Measurements from ENCODE around the gene SWAP70.
A peak's percentile ranks its signal among the peaks of the same experiment; 100 is the strongest.

SWAP70 gene

DNA sequence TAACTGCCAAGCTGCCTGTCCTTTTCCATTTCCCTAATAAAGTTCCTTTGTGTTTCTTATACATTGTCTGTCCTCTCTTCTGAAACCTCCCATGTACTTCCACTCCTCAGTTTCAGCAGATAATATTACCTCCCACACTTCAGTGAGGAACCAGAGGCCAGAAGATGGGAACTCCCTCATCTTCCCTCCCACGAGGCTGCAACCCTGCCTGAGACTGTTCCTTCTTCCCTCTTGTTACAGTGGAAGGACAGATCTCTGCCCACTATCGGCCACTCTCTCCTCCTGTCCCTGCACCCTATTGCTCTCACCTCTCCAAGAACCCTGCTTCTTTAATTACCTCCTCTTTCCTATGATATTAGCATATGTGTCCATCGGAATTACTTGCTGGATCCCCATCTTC lies 38.1 kb upstream of the SWAP70 start:
- Histone ChIP-seq H3K9ac (ENCODE audit: low read depth, low read length) (no peak overlapping the region), H3K4me3 (ENCODE audit: low read length) (no peak overlapping the region), H3K27me3 (ENCODE audit: insufficient read depth, low read length) (no peaks in the 10 kb centered on the region), H3K27ac (ENCODE audit: low read depth, low read length) (peak overlapping the region; percentile 97; the same call in 1 of the 2 replicates), H3K9me3 (ENCODE audit: insufficient read depth, low read depth, low read length) (no peaks in the 10 kb centered on the region), H3K36me3 (ENCODE audit: insufficient read depth, low read length) (no peaks in the 10 kb centered on the region), H3K4me1 (ENCODE audit: insufficient read depth, low read length) (peaks cover 39% of the 10 kb centered on the region)
- WGBS: 69% methylated on average over 3 of the region's 3 CpGs

DNA sequence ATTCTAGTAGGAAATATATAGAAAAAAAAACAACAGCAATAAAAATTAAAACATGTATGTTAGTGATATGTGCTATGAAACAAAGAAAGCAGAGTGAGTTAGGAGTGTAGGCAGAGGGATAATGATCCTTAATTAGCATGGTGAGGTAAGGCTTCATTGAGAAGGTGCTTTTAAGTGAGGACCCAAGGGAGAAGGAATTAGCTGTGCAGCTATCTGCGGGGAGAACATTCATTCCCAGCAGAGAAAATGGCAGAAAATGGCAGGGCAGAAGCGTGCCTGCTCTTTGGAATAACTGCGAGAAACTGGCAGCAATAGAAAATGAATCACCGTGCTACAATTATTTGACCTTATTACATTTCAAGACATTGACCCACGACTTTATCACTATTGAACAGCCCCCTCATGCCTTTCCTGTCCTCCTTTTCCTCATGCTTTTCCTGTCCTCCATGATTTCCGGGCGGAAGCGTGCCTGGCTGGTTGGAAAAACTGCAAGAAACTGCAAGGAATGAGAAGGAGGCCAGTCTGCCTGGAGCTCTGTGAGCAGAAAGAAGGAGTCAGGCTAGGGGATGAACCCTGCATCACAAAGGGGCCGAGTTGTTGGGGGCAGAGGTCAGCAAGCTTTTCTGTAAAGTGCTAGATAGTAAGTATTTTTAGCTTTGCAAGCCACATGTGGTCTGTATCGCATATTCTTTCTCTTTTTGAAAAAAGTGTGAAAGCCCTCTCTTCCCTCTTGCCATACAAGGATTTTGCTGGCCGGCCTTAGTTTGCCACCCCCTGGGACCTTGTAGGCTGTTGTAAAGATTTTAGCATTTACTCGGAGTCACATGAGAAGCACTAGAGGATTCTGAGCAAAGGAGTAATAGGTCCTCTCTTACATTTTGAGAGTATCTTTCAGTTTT lies 37.1 kb upstream of the SWAP70 start:
- H3K27ac ChIP-seq (ENCODE audit: low read depth, low read length): peak overlapping the region; percentile 97
- 17% methylated on average over 12 of the region's 12 CpGs for WGBS

DNA sequence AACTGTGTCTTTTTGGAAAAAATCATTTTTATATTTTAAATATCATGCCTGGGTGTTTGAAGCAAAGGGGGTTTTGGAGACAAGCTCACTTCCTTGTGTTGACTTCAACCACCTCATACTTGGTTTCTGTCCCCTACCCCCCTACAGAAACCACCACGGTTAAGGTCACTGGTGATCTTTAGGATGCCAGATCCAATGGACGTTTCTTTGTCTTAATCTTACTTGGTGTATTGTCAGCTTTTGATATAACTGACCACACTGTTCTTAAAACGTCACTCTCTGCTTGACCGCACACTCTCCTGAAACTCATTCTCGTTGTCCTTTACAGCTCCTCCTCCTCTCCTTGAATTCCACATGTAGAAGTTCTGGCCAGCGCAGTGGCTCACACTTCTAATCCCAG lies 34.8 kb upstream of the SWAP70 start:
- no peaks in the 10 kb centered on the region for H3K9me3 ChIP-seq (ENCODE audit: insufficient read depth, low read depth, low read length)
- H3K4me1 ChIP-seq (ENCODE audit: insufficient read depth, low read length): peaks cover 39% of the 10 kb centered on the region
- H3K27ac ChIP-seq (ENCODE audit: low read depth, low read length): no peak overlapping the region
- no peak overlapping the region for H3K9ac ChIP-seq (ENCODE audit: low read depth, low read length)
- H3K4me3 ChIP-seq (ENCODE audit: low read length): no peak overlapping the region
- H3K36me3 ChIP-seq (ENCODE audit: insufficient read depth, low read length): no peaks in the 10 kb centered on the region
- WGBS: 94% methylated on average over 6 of the region's 6 CpGs
- H3K27me3 ChIP-seq (ENCODE audit: insufficient read depth, low read length): no peaks in the 10 kb centered on the region

More for the DNA sequence above, 37.1 kb upstream of the SWAP70 start:
- Histone ChIP-seq H3K9me3 (ENCODE audit: insufficient read depth, low read depth, low read length) (no peaks in the 10 kb centered on the region), H3K36me3 (ENCODE audit: insufficient read depth, low read length) (no peaks in the 10 kb centered on the region), H3K9ac (ENCODE audit: low read depth, low read length) (peak overlapping the region; percentile 75), H3K4me1 (ENCODE audit: insufficient read depth, low read length) (peaks cover 39% of the 10 kb centered on the region), H3K4me3 (ENCODE audit: low read length) (peak overlapping the region; percentile 22; the same call in 1 of the 2 replicates), H3K27me3 (ENCODE audit: insufficient read depth, low read length) (no peaks in the 10 kb centered on the region)

DNA sequence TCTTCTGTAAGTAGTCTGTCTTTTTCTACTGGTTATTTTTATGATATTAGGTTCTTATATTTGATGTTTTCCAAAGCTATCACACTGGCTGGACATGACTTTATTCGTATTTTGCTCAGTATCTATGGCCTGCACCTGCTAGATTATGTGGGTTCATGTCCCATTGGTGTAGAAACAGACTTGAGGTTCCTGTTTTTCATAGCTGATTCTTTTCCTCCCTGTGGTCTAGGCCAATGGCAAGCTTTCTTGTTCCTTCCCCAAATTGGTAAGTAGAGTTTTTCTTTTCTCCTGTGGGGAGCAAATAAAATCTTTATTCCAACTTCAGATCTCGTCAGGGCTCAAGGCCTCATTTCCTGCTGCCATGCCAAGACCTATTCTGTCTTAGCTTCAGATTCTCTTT lies 30.2 kb upstream of the SWAP70 start:
- H3K36me3 ChIP-seq (ENCODE audit: insufficient read depth, low read length): no peaks in the 10 kb centered on the region
- no peak overlapping the region for H3K27ac ChIP-seq (ENCODE audit: low read depth, low read length)
- H3K9ac ChIP-seq (ENCODE audit: low read depth, low read length): no peak overlapping the region
- H3K9me3 ChIP-seq (ENCODE audit: insufficient read depth, low read depth, low read length): no peaks in the 10 kb centered on the region
- H3K27me3 ChIP-seq (ENCODE audit: insufficient read depth, low read length): no peaks in the 10 kb centered on the region
- peaks cover 3% of the 10 kb centered on the region; the same call in 1 of the 2 replicates for H3K4me1 ChIP-seq (ENCODE audit: insufficient read depth, low read length)
- 99% methylated on average over 2 of the region's 2 CpGs for WGBS
- no peak overlapping the region for H3K4me3 ChIP-seq (ENCODE audit: low read length)

DNA sequence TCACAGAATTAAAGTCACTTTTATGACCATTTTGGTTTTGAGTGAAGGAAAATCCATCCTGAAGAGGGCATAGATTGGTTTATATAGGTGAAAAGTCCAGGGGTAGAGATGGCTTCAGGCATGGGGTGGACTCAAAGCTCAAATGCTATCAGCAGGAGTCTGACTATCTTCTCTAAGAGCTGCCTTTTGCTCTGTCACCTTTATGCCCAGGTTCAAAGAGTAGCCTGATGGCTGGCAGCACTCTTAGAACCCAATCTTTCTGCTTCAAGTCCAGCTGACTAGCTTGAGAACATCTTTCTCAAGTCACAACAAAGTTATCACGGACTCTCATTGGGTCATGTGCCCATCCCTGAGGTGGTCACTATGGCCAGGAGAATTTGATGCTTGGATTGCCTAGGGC lies 27.2 kb upstream of the SWAP70 start:
- no peaks in the 10 kb centered on the region for H3K4me1 ChIP-seq (ENCODE audit: insufficient read depth, low read length)
- no peaks in the 10 kb centered on the region for H3K36me3 ChIP-seq (ENCODE audit: insufficient read depth, low read length)
- H3K4me3 ChIP-seq (ENCODE audit: low read length): no peak overlapping the region
- WGBS: 94% methylated on average over 1 of the region's 1 CpG
- no peak overlapping the region for H3K27ac ChIP-seq (ENCODE audit: low read depth, low read length)
- H3K9me3 ChIP-seq (ENCODE audit: insufficient read depth, low read depth, low read length): no peaks in the 10 kb centered on the region
- no peak overlapping the region for H3K9ac ChIP-seq (ENCODE audit: low read depth, low read length)
- no peaks in the 10 kb centered on the region for H3K27me3 ChIP-seq (ENCODE audit: insufficient read depth, low read length)

DNA sequence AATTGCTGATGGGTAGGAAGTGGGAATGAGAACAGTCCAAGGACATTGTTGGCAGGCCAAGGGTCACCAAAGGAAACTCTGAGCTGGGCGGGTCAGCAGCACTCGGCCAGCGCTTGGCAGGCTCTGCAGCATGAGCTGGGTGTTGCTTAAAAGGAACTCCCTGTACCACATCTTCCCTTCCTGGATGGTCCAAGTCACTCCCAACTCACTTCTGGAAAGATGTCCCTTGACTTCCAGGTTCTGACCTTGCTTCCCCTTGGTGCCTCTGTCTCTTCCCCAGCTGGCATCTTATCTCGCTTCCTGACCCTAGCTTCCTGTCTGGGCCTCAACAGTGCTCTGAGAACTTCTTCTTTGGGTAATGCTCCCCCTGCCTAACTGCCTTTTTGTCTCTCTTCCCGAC lies 24.8 kb upstream of the SWAP70 start:
- Histone ChIP-seq H3K9me3 (ENCODE audit: insufficient read depth, low read depth, low read length) (no peaks in the 10 kb centered on the region), H3K4me3 (ENCODE audit: low read length) (no peak overlapping the region), H3K27ac (ENCODE audit: low read depth, low read length) (no peak overlapping the region), H3K27me3 (ENCODE audit: insufficient read depth, low read length) (no peaks in the 10 kb centered on the region), H3K36me3 (ENCODE audit: insufficient read depth, low read length) (no peaks in the 10 kb centered on the region), H3K9ac (ENCODE audit: low read depth, low read length) (no peak overlapping the region), H3K4me1 (ENCODE audit: insufficient read depth, low read length) (no peaks in the 10 kb centered on the region)
- WGBS: 92% methylated on average over 5 of the region's 5 CpGs

DNA sequence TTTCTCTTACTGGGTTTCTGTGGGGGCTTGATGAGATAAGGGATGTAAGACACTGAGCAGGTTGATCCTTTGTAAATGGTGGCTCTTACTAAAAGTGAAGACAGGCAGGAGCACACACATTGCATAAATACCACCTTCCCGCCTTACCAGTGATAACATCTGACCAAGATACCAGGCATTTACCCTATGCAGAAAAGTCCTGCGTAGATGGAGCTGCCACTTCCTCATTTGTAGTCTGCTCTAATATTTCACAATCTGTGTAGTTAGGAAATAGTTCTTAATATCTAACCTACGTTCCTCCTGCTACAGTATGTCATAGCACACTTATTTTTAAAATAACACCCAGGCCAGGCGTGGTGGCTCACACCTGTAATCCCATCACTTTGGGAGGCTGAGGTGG lies 23.9 kb upstream of the SWAP70 start:
- no peak overlapping the region for H3K9ac ChIP-seq (ENCODE audit: low read depth, low read length)
- H3K27me3 ChIP-seq (ENCODE audit: insufficient read depth, low read length): no peaks in the 10 kb centered on the region
- H3K36me3 ChIP-seq (ENCODE audit: insufficient read depth, low read length): no peaks in the 10 kb centered on the region
- H3K4me1 ChIP-seq (ENCODE audit: insufficient read depth, low read length): no peaks in the 10 kb centered on the region
- no peak overlapping the region for H3K4me3 ChIP-seq (ENCODE audit: low read length)
- WGBS: 100% methylated on average over 3 of the region's 4 CpGs
- H3K27ac ChIP-seq (ENCODE audit: low read depth, low read length): no peak overlapping the region
- H3K9me3 ChIP-seq (ENCODE audit: insufficient read depth, low read depth, low read length): no peaks in the 10 kb centered on the region

DNA sequence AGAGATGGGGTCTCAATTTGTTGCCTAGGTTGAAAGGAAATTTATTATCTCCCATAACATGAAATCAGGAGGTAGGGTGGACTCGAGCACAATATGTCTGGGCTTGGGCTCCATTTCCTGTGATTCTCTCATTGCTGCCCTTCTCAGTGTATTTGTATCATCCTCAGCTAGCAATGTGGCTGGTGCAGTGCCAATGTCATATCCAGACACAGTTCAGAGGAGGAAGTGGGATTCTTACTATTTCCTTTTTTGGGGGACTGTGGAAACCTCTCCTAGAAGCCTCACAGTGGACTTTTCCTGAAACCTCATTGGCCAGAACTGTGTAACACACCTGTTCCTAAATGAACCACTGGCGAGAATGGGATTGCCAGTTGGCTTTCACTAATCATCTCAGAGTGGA lies 21.0 kb upstream of the SWAP70 start:
- Histone ChIP-seq H3K4me3 (ENCODE audit: low read length) (no peak overlapping the region), H3K4me1 (ENCODE audit: insufficient read depth, low read length) (no peaks in the 10 kb centered on the region), H3K36me3 (ENCODE audit: insufficient read depth, low read length) (no peaks in the 10 kb centered on the region), H3K27ac (ENCODE audit: low read depth, low read length) (no peak overlapping the region), H3K9me3 (ENCODE audit: insufficient read depth, low read depth, low read length) (no peaks in the 10 kb centered on the region), H3K27me3 (ENCODE audit: insufficient read depth, low read length) (no peaks in the 10 kb centered on the region), H3K9ac (ENCODE audit: low read depth, low read length) (no peak overlapping the region)
- 100% methylated on average over 2 of the region's 2 CpGs for WGBS

DNA sequence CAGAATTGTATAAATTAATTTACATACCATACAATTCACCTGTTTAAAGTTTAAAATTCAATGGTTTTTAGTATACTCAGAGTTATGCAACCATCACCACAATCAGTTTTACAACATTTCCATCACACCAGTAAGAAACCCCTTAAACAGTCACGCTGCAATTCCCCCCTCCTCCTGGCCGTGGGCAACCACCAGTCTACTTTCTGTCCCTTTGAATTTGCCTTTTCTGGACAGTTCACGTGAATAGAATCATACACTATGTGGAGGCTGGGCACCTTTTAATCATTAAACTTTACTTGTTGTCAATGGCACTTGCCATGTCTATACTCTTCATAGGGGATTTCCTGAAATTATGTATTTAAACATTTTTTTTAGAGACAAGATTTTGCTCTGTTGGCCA lies 20.1 kb upstream of the SWAP70 start:
- Histone ChIP-seq H3K4me3 (ENCODE audit: low read length) (no peak overlapping the region), H3K4me1 (ENCODE audit: insufficient read depth, low read length) (peaks cover 5% of the 10 kb centered on the region; the same call in 1 of the 2 replicates), H3K9me3 (ENCODE audit: insufficient read depth, low read depth, low read length) (no peaks in the 10 kb centered on the region), H3K9ac (ENCODE audit: low read depth, low read length) (no peak overlapping the region), H3K36me3 (ENCODE audit: insufficient read depth, low read length) (no peaks in the 10 kb centered on the region), H3K27me3 (ENCODE audit: insufficient read depth, low read length) (no peaks in the 10 kb centered on the region), H3K27ac (ENCODE audit: low read depth, low read length) (no peak overlapping the region)
- 94% methylated on average over 3 of the region's 3 CpGs for WGBS

DNA sequence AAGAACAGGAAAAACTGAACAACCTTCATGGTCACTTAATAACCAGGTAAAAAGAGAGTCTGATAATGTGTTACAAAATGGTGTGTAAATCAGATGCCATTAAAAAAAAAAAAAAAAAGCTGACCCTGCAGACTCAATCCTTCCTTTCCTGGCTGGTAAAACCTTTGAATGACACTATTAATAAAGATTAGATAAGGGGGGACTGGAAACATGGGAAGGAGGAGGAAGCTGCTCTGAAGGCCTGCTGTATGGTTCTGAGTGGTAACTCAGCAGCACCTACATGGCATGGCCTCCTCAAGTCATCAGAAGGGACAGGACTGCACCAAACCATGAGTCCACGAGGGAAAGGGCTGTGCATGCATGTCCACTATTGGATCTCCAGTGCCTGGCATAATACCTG lies 18.0 kb upstream of the SWAP70 start:
- Histone ChIP-seq H3K27me3 (ENCODE audit: insufficient read depth, low read length) (no peaks in the 10 kb centered on the region), H3K4me1 (ENCODE audit: insufficient read depth, low read length) (peaks cover 7% of the 10 kb centered on the region; the same call in 1 of the 2 replicates), H3K9ac (ENCODE audit: low read depth, low read length) (no peak overlapping the region), H3K27ac (ENCODE audit: low read depth, low read length) (no peak overlapping the region), H3K9me3 (ENCODE audit: insufficient read depth, low read depth, low read length) (no peaks in the 10 kb centered on the region), H3K36me3 (ENCODE audit: insufficient read depth, low read length) (no peaks in the 10 kb centered on the region), H3K4me3 (ENCODE audit: low read length) (no peak overlapping the region)
- WGBS: 84% methylated on average over 1 of the region's 1 CpG

DNA sequence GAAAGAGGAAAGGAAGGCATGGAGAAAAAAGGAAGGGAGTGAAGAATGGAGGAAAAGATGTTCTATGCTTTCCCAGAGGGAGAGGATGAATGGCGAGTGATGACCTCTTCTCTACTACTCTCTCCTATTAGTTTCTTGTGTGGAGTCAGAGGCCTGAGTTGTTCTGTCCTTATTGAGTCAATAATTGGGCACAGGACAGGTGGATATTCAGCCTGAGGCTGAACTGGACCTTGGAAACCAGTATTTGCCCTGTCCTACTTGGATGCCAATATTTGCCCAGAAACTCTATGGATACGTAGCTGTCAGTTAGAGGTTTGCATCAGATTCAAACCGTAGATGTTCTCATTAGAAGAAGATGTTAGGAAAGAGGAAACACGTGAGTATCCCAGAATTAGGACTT lies 17.6 kb upstream of the SWAP70 start:
- Histone ChIP-seq H3K27me3 (ENCODE audit: insufficient read depth, low read length) (no peaks in the 10 kb centered on the region), H3K27ac (ENCODE audit: low read depth, low read length) (no peak overlapping the region), H3K4me3 (ENCODE audit: low read length) (no peak overlapping the region), H3K36me3 (ENCODE audit: insufficient read depth, low read length) (no peaks in the 10 kb centered on the region), H3K9me3 (ENCODE audit: insufficient read depth, low read depth, low read length) (no peaks in the 10 kb centered on the region), H3K4me1 (ENCODE audit: insufficient read depth, low read length) (peaks cover 7% of the 10 kb centered on the region; the same call in 1 of the 2 replicates), H3K9ac (ENCODE audit: low read depth, low read length) (no peak overlapping the region)
- WGBS: 94% methylated on average over 3 of the region's 4 CpGs
